HAP-1 (cell line): ENCODE results near the gene STX16.
"Not testable (repeated sequence)": the region's sequence is repeated elsewhere in the genome, so short reads cannot be mapped to it uniquely, and the experiment has no call there.

Experiments
- DNase-seq, 2 experiments: peaks; one replicate each; pipeline ENCODE4 v3.0.0-alpha.2; 2016 to 2020; ENCODE audit warnings: low spot score in 2 of 2
- H3K27me3 ChIP-seq: fragments of 250-450 bp; sonication (Bioruptor Pico); 2 replicates; pipeline ENCODE4 v1.5.1; 2020; ENCODE audit warnings: low read depth, mild to moderate bottlenecking, moderate library complexity
- H3K36me3 ChIP-seq: fragments of 250-450 bp; sonication (Bioruptor Pico); replicated peaks from 2 replicates; pipeline ENCODE4 v1.5.1; 2020; ENCODE audit warnings: mild to moderate bottlenecking
- H3K4me1 ChIP-seq: fragments of 250-450 bp; sonication (Bioruptor Pico); 2 replicates; pipeline ENCODE4 v1.5.1; 2020; ENCODE audit warnings: mild to moderate bottlenecking
- H3K4me3 ChIP-seq: fragments of 250-450 bp; sonication (Bioruptor Pico); 2 replicates; pipeline ENCODE4 v1.5.1; 2020; ENCODE audit warnings: mild to moderate bottlenecking, moderate library complexity
- H3K9me3 ChIP-seq: fragments of 250-450 bp; sonication (Bioruptor Pico); 2 replicates; pipeline ENCODE4 v1.5.1; 2020; ENCODE audit warnings: mild to moderate bottlenecking, moderate library complexity
- in situ Hi-C: fragments of 300-500 bp; cut with MboI; formaldehyde crosslinking; loops from 3 replicates; pipeline ENCODE4 v1.14.3; 2020; ENCODE audit warnings: low sequenced_read_pairs, inconsistent platforms, mixed read lengths

Gene STX16

GRCh38 chr20:58636983-58637421, 14.1 kb upstream of the STX16 start:
- Histone ChIP-seq H3K4me3 (no peak overlapping the region), H3K27me3 (no peaks in the 10 kb centered on the region; the same call in 1 of the 2 replicates), H3K4me1 (no peaks in the 10 kb centered on the region), H3K36me3 (no peaks in the 10 kb centered on the region), H3K9me3 (no peaks in the 10 kb centered on the region)
- no peak for DNase-seq
- in situ Hi-C loops, result no loop called here

- no peaks in the 10 kb centered on the region for H3K36me3 ChIP-seq
- in situ Hi-C loops, result no loop called here
- H3K4me3 ChIP-seq, result no peak overlapping the region
- DNase-seq, result no peak
- H3K27me3 ChIP-seq, result no peaks in the 10 kb centered on the region; the same call in 1 of the 2 replicates
- no peaks in the 10 kb centered on the region for H3K9me3 ChIP-seq
- no peaks in the 10 kb centered on the region for H3K4me1 ChIP-seq
Observed at GRCh38 chr20:58637466-58638213, 13.4 kb upstream of the STX16 start.

GRCh38 chr20:58638467-58639181, 12.5 kb upstream of the STX16 start:
- no peaks in the 10 kb centered on the region for H3K36me3 ChIP-seq
- no peaks in the 10 kb centered on the region for H3K9me3 ChIP-seq
- DNase-seq, result no peak
- H3K4me1 ChIP-seq, result no peaks in the 10 kb centered on the region
- no peak overlapping the region for H3K4me3 ChIP-seq
- H3K27me3 ChIP-seq, result no peaks in the 10 kb centered on the region; the same call in 1 of the 2 replicates
- in situ Hi-C loops, result no loop called here

GRCh38 chr20:58639182-58640146, 11.6 kb upstream of the STX16 start:
- Histone ChIP-seq H3K9me3 (no peaks in the 10 kb centered on the region), H3K27me3 (no peaks in the 10 kb centered on the region; the same call in 1 of the 2 replicates), H3K4me3 (no peak overlapping the region), H3K4me1 (no peaks in the 10 kb centered on the region), H3K36me3 (no peaks in the 10 kb centered on the region)
- in situ Hi-C loops, result no loop called here
- no peak for DNase-seq

GRCh38 chr20:58640446-58640845, 10.6 kb upstream of the STX16 start:
- Histone ChIP-seq H3K4me1 (no peaks in the 10 kb centered on the region), H3K9me3 (no peaks in the 10 kb centered on the region), H3K27me3 (no peaks in the 10 kb centered on the region; the same call in 1 of the 2 replicates), H3K4me3 (no peak overlapping the region), H3K36me3 (no peaks in the 10 kb centered on the region)
- DNase-seq, result no peak
- in situ Hi-C loops, result no loop called here

GRCh38 chr20:58642441-58642840, 8.6 kb upstream of the STX16 start:
- DNase-seq, result no peak
- no peaks in the 10 kb centered on the region for H3K36me3 ChIP-seq
- H3K4me1 ChIP-seq, result no peaks in the 10 kb centered on the region
- no peak overlapping the region for H3K4me3 ChIP-seq
- in situ Hi-C loops, result no loop called here
- H3K27me3 ChIP-seq, result no peaks in the 10 kb centered on the region; the same call in 1 of the 2 replicates
- H3K9me3 ChIP-seq, result no peaks in the 10 kb centered on the region

- DNase-seq, in situ Hi-C loops, H3K27me3 ChIP-seq, H3K4me1 ChIP-seq, H3K36me3 ChIP-seq, H3K4me3 ChIP-seq, H3K9me3 ChIP-seq: not testable (repeated sequence)
Observed at GRCh38 chr20:58642896-58643295, 8.2 kb upstream of the STX16 start.

GRCh38 chr20:58645412-58645968, 5.6 kb upstream of the STX16 start:
- Histone ChIP-seq H3K9me3 (no peaks in the 10 kb centered on the region), H3K4me3 (no peak overlapping the region), H3K27me3 (no peaks in the 10 kb centered on the region), H3K4me1 (no peaks in the 10 kb centered on the region), H3K36me3 (no peaks in the 10 kb centered on the region)
- DNase-seq, result no peak
- in situ Hi-C loops, result no loop called here

- in situ Hi-C loops, result no loop called here
Observed at GRCh38 chr20:58646257-58646656, 4.8 kb upstream of the STX16 start.

GRCh38 chr20:58646703-58647102, 4.4 kb upstream of the STX16 start:
- 0 out of 2 replicates have a peak, but pooled peaks cover 2% of the 10 kb centered on the region for H3K36me3 ChIP-seq
- H3K27me3 ChIP-seq, result no peaks in the 10 kb centered on the region
- H3K4me1 ChIP-seq, result no peaks in the 10 kb centered on the region
- in situ Hi-C loops, result no loop called here
- H3K9me3 ChIP-seq, result no peaks in the 10 kb centered on the region
- DNase-seq, result no peak
- H3K4me3 ChIP-seq, result no peak overlapping the region

More at GRCh38 chr20:58646257-58646656, 4.8 kb upstream of the STX16 start:
- Histone ChIP-seq H3K27me3 (no peaks in the 10 kb centered on the region), H3K4me1 (no peaks in the 10 kb centered on the region), H3K36me3 (0 out of 2 replicates have a peak, but pooled peaks cover 2% of the 10 kb centered on the region), H3K9me3 (no peaks in the 10 kb centered on the region), H3K4me3 (no peak overlapping the region)
- no peak for DNase-seq

- H3K9me3 ChIP-seq, result no peaks in the 10 kb centered on the region
- 0 out of 2 replicates have a peak, but pooled peaks cover 2% of the 10 kb centered on the region for H3K36me3 ChIP-seq
- H3K4me3 ChIP-seq, result no peak overlapping the region
- no peaks in the 10 kb centered on the region for H3K27me3 ChIP-seq
- in situ Hi-C loops, result no loop called here
- peak in 1 of 2 experiments; percentile 1 for DNase-seq
- H3K4me1 ChIP-seq, result no peaks in the 10 kb centered on the region
Observed at GRCh38 chr20:58647162-58647795, 3.8 kb upstream of the STX16 start.

- Histone ChIP-seq H3K27me3 (no peaks in the 10 kb centered on the region), H3K9me3 (no peaks in the 10 kb centered on the region), H3K4me3 (no peak overlapping the region), H3K4me1 (no peaks in the 10 kb centered on the region), H3K36me3 (0 out of 2 replicates have a peak, but pooled peaks cover 5% of the 10 kb centered on the region)
- in situ Hi-C loops, result no loop called here
- DNase-seq, result no peak
Observed at GRCh38 chr20:58647796-58648501, 3.1 kb upstream of the STX16 start.
